Stimulated activated CD8-positive, alpha-beta memory T cell treated with anti-CD3 and anti-CD28 coated beads, Interleukin-4, amount 100 ng/mL, for 48 hours (primary cell): ENCODE results near the gene PPP2R1B.
"Not testable (repeated sequence)": the region's sequence is repeated elsewhere in the genome, so short reads cannot be mapped to it uniquely, and the experiment has no call there.

Source experiments
- DNase-seq: peaks from one replicate; pipeline ENCODE4 v3.0.0-alpha.2; 2020

PPP2R1B gene

GRCh38 chr11:111782109-111782741 is 16.0 kb upstream of the PPP2R1B start:
- no peak for DNase-seq

- DNase-seq = no peak
Measured at GRCh38 chr11:111779118-111779517, 12.9 kb upstream of the PPP2R1B start.

DNA sequence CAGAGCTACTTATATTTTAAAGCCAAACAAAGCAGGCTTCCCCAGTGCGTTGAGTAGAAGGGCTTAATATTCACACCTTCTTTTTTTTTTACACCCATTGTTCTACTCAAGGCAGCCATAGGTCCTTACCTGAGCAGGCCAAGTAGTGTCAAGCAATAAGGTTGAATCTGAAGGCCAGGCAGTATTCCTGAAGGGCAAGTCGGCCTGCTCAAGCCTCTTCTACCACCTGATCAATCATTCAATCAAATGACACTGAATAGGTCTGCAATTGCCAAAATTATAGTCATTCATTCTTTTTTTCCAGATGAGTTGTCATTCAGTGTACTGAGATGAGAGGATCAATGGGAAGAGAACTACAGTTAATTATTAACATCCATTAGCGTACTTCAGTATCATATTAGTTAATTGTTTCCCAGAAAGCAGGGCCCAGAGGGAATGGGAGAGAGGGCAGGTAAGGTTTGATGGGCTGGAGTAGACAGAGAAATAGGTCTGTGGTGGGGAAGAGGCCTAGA is 11.9 kb upstream of the PPP2R1B start:
- no peak for DNase-seq

- no peak for DNase-seq
Measured at GRCh38 chr11:111777094-111778046, 11.2 kb upstream of the PPP2R1B start.

GRCh38 chr11:111776398-111777093 is 10.4 kb upstream of the PPP2R1B start:
- no peak for DNase-seq

DNA sequence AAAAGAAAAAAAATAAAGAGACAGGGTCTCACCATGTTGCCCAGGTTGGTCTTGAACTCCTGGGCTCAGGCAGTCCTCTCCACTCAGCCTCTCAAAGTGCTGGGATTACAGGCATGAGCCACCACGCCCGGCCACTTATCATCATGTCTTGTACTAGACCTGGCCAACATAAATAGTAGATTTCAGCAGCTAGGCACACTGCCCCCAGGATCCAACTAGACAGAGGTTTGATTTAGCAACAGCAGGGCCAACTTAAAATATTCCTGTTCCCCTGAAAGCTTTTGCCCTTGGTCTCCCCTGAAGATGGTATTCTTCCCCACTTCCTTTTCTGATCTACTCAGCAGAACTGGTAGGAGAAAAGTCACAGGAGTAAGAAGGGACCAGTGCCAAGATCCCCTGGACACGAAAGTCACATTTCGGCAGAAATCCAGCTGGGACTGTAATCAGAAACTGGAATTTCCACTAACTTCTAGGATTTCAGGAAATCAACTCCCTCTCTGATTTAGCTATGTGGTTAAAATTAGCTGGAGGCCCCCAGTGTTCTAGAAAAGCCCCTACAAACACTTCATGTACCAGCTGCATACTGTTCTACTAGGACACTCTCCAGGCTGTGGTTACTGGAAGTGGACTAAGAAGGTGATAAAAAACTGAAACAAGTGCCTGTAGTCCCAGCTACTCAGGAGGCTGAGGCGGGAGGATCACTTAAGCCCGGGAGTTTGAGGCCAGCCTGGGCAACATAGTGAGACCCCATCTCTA is 8.9 kb upstream of the PPP2R1B start:
- DNase-seq = no peak

DNA sequence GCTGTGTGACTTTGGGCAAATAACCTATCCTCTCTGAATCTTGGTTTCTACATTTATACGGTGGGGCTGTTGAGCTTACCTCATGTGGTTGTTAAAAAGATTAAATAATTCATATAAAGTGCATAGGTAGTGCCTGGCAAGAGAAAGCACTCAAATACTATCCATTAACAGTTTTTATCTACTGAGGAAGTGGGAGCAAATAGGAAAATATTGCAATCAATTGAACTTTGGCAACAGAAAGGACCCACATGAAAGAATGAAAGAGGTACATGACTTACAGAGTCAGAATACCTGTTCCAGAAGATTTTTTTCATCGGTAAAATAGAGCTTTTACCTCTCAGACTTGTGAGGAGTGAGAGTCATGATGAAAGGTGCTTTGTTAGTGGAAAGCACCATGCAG is 6.3 kb upstream of the PPP2R1B start:
- DNase-seq = no peak

- not testable (repeated sequence) for DNase-seq
Measured at GRCh38 chr11:111771205-111771604, 5.0 kb upstream of the PPP2R1B start.

GRCh38 chr11:111770581-111771134 is 4.5 kb upstream of the PPP2R1B start:
- no peak for DNase-seq

DNA sequence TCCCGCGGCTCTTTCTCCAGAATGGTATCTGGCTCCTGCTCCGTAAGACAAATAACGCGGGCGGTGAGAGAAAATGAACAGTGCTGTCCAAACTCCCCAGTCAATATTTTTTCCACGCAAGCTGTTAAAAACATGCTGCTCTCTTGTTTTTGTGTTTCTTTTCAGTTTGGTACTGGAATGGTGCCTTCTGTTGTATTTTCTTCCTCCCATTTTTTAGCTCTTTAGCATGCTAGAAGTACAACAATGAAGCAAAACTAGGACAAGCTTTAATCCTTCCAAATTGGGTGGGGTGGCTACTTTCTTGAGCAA is 599 bp upstream of the PPP2R1B start:
- DNase-seq = no peak

DNA sequence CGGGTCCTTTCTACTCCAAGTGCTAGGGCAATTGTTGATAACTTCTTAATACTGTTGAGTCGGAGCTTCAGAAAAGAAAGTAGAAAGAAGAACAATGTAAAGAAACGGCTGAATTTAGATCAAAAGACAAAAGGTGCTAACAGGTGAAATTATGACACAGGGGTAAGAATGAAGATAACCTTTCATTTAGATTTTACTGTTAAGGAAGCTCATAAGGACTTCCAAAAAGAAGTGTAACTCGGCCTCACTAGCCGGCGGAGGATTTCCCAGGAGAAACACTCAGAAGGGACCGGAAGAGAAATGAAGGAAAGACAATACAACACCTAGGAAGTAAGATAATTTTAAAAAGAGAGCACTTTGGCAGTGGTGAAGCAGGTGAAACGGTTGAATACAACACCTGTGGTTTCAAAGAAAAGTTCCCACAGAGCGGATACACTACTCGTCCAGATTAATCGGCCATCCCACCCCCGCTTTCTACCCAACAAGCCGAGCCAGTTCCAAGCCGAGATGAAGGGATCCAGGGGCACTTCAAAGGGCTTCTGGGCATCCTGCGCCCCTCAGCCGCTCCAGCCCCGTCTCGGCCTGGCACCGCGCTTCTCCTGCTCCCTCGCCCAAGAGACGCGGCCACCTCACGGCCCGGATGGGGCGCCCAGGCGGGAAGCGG is 737 bp downstream of the PPP2R1B start:
- DNase-seq = no peak

DNA sequence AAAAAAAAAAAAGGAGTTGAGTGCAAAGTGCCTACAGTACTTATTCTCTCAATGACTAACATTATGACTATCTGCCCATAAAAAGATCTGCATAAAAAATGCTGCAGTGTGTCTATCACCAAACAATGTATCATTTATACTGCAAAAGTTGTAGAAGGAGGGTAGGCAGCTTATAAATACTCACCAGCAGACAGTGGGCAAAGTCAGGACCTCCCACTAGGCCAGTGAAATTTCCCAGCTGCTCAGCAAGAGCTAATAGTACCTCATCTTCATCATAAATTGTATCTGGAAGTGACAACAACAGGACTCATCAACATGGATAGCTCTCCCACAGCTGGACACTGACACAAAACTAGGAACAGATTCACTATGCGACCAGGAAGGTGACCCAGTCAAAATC is 1.6 kb downstream of the PPP2R1B start:
- DNase-seq = no peak

- no peak for DNase-seq
Measured at GRCh38 chr11:111762981-111763643, 3.1 kb downstream of the PPP2R1B start.

- DNase-seq = no peak
Measured at GRCh38 chr11:111762526-111762925, 3.7 kb downstream of the PPP2R1B start.

GRCh38 chr11:111761036-111761435 is 5.2 kb downstream of the PPP2R1B start:
- no peak for DNase-seq

GRCh38 chr11:111759778-111760407 is 6.3 kb downstream of the PPP2R1B start:
- no peak for DNase-seq

GRCh38 chr11:111759376-111759775 is 6.8 kb downstream of the PPP2R1B start:
- DNase-seq = no peak

DNA sequence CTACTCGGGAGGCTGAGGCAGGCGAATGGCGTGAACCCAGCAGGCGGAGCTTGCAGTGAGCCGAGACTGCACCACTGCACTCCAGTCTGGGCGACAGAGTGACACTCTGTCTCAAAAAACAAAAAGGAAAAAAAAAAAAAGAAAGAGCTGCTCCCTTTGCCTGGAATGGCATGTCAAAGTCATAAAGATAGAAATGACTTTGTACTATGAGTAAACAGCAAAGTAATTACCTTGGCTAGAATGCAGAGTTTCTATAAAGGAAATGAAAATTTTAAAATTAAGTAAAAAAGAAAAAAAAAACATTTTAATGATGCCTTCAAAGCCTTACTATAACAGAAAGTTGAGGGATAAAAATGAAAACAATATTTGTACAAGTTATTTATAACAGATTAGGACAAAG is 10.1 kb downstream of the PPP2R1B start:
- DNase-seq = no peak

- DNase-seq = no peak
Measured at GRCh38 chr11:111749646-111750045, 16.5 kb downstream of the PPP2R1B start.

GRCh38 chr11:111748035-111748804 is 18.0 kb downstream of the PPP2R1B start:
- no peak for DNase-seq
